Measurements from ENCODE around the gene ELAPOR2.
A peak's percentile ranks its signal among the peaks of the same experiment; 100 is the strongest.

ELAPOR2 gene

DNA sequence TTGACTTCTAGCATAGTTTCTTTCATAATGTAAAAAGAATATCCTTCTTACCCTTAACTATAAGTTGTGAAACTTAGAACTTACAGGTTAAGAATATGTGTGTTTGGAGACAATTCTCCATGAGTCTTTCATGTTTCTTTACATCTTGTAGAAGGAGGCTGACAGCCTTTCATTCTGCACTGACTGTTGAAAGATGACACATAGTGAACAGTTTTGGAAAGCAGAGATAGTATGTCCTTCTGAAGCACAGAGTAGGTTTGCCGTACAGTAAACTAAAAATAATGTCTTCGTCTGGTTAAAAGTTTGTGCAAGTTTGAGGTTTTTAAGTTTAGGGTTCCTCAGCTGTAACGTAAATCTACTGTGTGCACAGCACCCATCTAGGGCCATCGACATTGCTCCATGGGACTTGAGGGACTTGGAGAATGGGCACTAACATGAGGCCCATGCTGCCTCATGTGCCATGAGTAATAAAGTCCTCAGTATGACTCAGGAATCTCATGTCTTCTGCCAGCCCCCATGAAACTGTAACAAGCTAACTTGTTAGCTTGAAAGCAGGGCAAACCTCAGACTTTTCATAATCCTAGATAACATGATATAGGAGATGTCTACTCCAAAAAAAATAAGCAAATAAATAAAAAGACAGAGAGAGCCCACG, 24.5 kb upstream of the ELAPOR2 start:
- H3K9me3 ChIP-seq (ENCODE audit: control insufficient read depth in 1 of 2, low read length in 2 of 2), result no peaks in the 10 kb centered on the region
- no peak overlapping the region for H3K9ac ChIP-seq (ENCODE audit: low read depth in 1 of 2, low read length in 2 of 2)
- H3K36me3 ChIP-seq (ENCODE audit: control insufficient read depth in 1 of 2, insufficient read depth in 2 of 2, low read length in 2 of 2), result no peaks in the 10 kb centered on the region
- no peaks in the 10 kb centered on the region for H3K27me3 ChIP-seq (ENCODE audit: control insufficient read depth in 1 of 2, insufficient read depth in 2 of 2, low read length in 2 of 2)
- H3K4me1 ChIP-seq (ENCODE audit: control insufficient read depth in 1 of 2, insufficient read depth in 2 of 2, low read length in 2 of 2), result no peaks in the 10 kb centered on the region
- H3K27ac ChIP-seq (ENCODE audit: low read depth, low read length), result no peak overlapping the region
- no peak overlapping the region for H3K4me3 ChIP-seq (ENCODE audit: low read depth in 1 of 2, low read length in 2 of 2)

DNA sequence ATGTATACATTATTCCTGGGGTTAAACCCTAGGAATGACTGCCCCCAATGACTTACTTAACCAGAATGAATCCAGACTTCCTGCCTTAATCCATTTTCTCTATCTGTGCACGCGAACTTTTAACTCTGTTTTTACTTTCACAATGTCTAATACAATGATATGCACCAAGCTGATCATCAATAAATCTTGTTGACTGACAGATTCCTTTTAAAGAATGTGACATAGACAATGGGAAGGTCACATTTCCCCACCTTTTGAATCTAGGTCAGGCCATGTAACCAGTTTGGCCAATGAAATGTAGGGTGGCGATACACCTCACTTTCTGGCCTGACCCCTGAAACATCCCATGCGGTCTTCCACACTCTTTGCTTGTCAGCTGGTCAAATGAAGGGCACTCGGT, 23.2 kb upstream of the ELAPOR2 start:
- H3K9ac ChIP-seq (ENCODE audit: low read depth in 1 of 2, low read length in 2 of 2), result no peak overlapping the region
- no peak overlapping the region for H3K27ac ChIP-seq (ENCODE audit: low read depth, low read length)
- no peaks in the 10 kb centered on the region for H3K27me3 ChIP-seq (ENCODE audit: control insufficient read depth in 1 of 2, insufficient read depth in 2 of 2, low read length in 2 of 2)
- no peaks in the 10 kb centered on the region for H3K9me3 ChIP-seq (ENCODE audit: control insufficient read depth in 1 of 2, low read length in 2 of 2)
- H3K36me3 ChIP-seq (ENCODE audit: control insufficient read depth in 1 of 2, insufficient read depth in 2 of 2, low read length in 2 of 2), result no peaks in the 10 kb centered on the region
- H3K4me1 ChIP-seq (ENCODE audit: control insufficient read depth in 1 of 2, insufficient read depth in 2 of 2, low read length in 2 of 2), result no peaks in the 10 kb centered on the region
- H3K4me3 ChIP-seq (ENCODE audit: low read depth in 1 of 2, low read length in 2 of 2), result no peak overlapping the region

DNA sequence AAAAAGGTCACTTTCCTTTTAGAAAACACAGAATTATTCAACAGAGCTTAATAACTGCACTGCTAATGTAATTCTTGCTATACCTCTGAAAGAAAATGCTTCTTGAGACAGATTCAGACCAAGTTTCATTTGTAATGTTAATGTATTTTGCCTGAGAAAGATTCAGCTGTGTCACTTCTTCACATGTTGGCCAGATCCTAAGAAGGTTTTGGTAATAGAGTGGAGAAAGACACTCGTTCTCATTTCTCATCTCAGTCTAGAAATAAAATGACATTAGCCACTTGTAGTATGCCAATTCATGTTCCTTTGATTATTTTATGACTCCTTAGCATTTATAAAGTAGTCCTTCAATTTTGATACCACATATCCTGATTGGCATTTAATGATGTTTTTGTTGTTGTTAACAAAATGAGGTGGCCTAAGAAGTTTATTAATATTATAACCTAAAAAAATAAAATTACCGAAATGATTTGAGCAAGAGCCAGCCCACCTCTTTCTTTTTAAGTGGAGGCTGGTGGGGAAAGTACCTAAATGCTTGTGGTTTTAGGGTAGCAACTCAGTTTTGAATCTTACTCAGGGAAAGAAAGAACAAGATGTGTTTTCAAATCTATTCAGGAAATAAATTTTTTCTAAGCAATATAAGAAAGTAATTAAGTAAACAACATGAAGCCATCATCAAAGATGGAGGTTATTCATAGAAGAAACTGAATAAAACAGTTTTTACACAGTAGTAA, 16.4 kb upstream of the ELAPOR2 start:
- Histone ChIP-seq H3K27ac (ENCODE audit: low read depth, low read length) (no peak overlapping the region), H3K4me1 (ENCODE audit: control insufficient read depth in 1 of 2, insufficient read depth in 2 of 2, low read length in 2 of 2) (no peaks in the 10 kb centered on the region), H3K36me3 (ENCODE audit: control insufficient read depth in 1 of 2, insufficient read depth in 2 of 2, low read length in 2 of 2) (no peaks in the 10 kb centered on the region), H3K9ac (ENCODE audit: low read depth in 1 of 2, low read length in 2 of 2) (no peak overlapping the region), H3K9me3 (ENCODE audit: control insufficient read depth in 1 of 2, low read length in 2 of 2) (no peaks in the 10 kb centered on the region), H3K4me3 (ENCODE audit: low read depth in 1 of 2, low read length in 2 of 2) (no peak overlapping the region), H3K27me3 (ENCODE audit: control insufficient read depth in 1 of 2, insufficient read depth in 2 of 2, low read length in 2 of 2) (no peaks in the 10 kb centered on the region)

DNA sequence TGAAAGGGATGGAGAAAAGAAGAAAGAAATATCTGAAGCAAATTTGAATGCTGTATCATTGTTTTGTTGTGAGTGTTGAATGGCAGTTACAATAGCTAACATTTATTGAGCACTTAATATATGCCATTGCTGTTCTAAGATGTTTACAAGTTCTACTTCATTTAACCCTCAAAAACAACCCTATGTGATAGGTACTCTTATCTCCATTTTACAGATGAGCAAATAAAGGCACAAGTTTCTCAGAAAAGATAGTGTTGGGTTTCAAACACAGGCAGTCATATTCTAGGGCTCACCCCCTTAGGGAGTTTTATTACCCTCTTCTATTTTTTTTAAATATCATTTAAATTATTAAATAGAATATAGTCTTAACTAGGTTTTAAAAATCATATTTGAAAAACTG, 8.3 kb upstream of the ELAPOR2 start:
- Histone ChIP-seq H3K27me3 (ENCODE audit: control insufficient read depth in 1 of 2, insufficient read depth in 2 of 2, low read length in 2 of 2) (no peaks in the 10 kb centered on the region), H3K9me3 (ENCODE audit: control insufficient read depth in 1 of 2, low read length in 2 of 2) (no peaks in the 10 kb centered on the region), H3K4me3 (ENCODE audit: low read depth in 1 of 2, low read length in 2 of 2) (no peak overlapping the region), H3K36me3 (ENCODE audit: control insufficient read depth in 1 of 2, insufficient read depth in 2 of 2, low read length in 2 of 2) (no peaks in the 10 kb centered on the region), H3K27ac (ENCODE audit: low read depth, low read length) (no peak overlapping the region), H3K9ac (ENCODE audit: low read depth in 1 of 2, low read length in 2 of 2) (no peak overlapping the region), H3K4me1 (ENCODE audit: control insufficient read depth in 1 of 2, insufficient read depth in 2 of 2, low read length in 2 of 2) (no peaks in the 10 kb centered on the region)

DNA sequence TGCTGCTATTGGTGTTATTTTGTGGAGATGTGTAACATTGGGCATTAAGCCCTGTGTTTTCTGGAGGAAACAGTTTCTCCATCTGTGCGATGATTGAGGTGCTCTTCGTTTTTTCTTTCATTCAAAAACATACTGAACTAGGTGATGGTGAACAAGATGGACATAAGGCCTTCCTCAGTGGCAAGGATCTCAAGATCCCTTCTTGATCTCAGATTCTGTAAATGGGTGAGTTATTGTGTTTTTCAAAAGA, 759 bp upstream of the ELAPOR2 start:
- Histone ChIP-seq H3K4me1 (ENCODE audit: control insufficient read depth in 1 of 2, insufficient read depth in 2 of 2, low read length in 2 of 2) (peaks cover 5 to 12% of the 10 kb centered on the region in 2 donors), H3K4me3 (ENCODE audit: low read depth in 1 of 2, low read length in 2 of 2) (peak overlapping the region; percentile 50 to 70), H3K27me3 (ENCODE audit: control insufficient read depth in 1 of 2, insufficient read depth in 2 of 2, low read length in 2 of 2) (peaks cover 0 to 25% of the 10 kb centered on the region in 2 donors), H3K36me3 (ENCODE audit: control insufficient read depth in 1 of 2, insufficient read depth in 2 of 2, low read length in 2 of 2) (no peaks in the 10 kb centered on the region), H3K27ac (ENCODE audit: low read depth, low read length) (no peak overlapping the region), H3K9ac (ENCODE audit: low read depth in 1 of 2, low read length in 2 of 2) (no peak overlapping the region), H3K9me3 (ENCODE audit: control insufficient read depth in 1 of 2, low read length in 2 of 2) (no peaks in the 10 kb centered on the region)

DNA sequence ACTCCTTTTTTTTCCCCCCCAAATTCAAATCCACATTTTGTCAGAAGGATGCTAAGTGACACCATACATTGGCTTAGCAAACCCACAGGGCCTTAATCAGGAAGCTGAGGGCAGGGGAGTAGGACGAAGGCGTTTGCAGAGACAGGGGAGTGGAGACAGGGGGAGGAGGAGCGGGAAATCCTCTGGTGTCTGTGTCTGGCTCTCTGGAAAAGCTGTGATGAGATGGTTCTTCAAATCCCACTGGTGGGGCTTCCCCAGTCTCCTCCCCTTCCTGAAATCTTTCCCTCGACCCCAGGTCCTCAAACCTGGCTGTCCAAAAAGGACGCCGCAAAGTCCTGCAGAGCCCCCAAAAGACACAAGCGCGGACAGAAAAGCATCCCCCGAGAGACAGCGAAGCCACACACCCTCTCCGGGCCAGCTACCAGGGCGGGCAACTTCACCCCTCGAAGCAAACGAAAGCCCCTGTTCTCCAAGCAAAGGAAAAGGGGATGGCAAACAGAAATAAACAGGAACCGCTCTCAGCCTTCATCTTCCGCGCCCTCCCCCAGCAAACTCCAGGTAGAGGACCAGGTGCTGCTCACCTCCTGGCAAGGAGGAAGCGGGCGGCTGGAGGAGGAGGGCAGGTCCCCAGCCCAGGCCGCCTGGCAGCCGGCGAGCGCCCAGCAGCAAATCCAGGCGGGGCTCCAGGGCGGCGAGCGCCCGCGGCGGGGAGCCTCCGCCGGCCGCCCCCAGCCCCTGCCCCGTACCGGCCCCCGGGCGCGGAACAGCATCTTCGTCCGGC, 520 bp downstream of the ELAPOR2 start:
- Histone ChIP-seq H3K4me3 (ENCODE audit: low read depth in 1 of 2, low read length in 2 of 2) (peak overlapping the region; percentile 58 to 68), H3K9ac (ENCODE audit: low read depth in 1 of 2, low read length in 2 of 2) (peak overlapping the region in 1 of 2 donors; percentile 18), H3K4me1 (ENCODE audit: control insufficient read depth in 1 of 2, insufficient read depth in 2 of 2, low read length in 2 of 2) (peaks cover 5 to 12% of the 10 kb centered on the region in 2 donors), H3K36me3 (ENCODE audit: control insufficient read depth in 1 of 2, insufficient read depth in 2 of 2, low read length in 2 of 2) (no peaks in the 10 kb centered on the region), H3K27me3 (ENCODE audit: control insufficient read depth in 1 of 2, insufficient read depth in 2 of 2, low read length in 2 of 2) (peaks cover 0 to 25% of the 10 kb centered on the region in 2 donors), H3K9me3 (ENCODE audit: control insufficient read depth in 1 of 2, low read length in 2 of 2) (no peaks in the 10 kb centered on the region), H3K27ac (ENCODE audit: low read depth, low read length) (no peak overlapping the region)

DNA sequence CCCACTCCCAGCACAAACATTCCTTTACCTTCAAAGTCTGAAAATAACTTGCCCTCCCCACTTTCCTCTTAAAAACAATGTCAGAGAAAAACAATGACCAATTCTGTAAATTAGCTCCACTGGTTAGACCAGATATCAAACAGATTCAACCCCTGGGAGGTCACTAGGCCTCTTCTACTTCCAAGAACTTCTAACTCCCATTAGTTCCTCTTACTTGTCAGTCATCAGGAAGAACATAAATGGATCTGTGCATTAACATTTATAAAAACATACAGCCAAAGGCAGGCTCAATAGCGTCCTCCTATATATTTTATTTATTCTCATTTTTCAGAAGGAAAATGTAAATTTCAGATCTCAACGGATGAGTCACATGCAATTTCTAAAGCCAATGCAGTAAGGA, 2.2 kb downstream of the ELAPOR2 start:
- H3K9me3 ChIP-seq (ENCODE audit: control insufficient read depth in 1 of 2, low read length in 2 of 2), result no peaks in the 10 kb centered on the region
- no peak overlapping the region for H3K9ac ChIP-seq (ENCODE audit: low read depth in 1 of 2, low read length in 2 of 2)
- no peaks in the 10 kb centered on the region for H3K36me3 ChIP-seq (ENCODE audit: control insufficient read depth in 1 of 2, insufficient read depth in 2 of 2, low read length in 2 of 2)
- no peak overlapping the region for H3K4me3 ChIP-seq (ENCODE audit: low read depth in 1 of 2, low read length in 2 of 2)
- H3K27ac ChIP-seq (ENCODE audit: low read depth, low read length), result no peak overlapping the region
- H3K4me1 ChIP-seq (ENCODE audit: control insufficient read depth in 1 of 2, insufficient read depth in 2 of 2, low read length in 2 of 2), result peaks cover 5 to 12% of the 10 kb centered on the region in 2 donors
- peaks cover 0 to 25% of the 10 kb centered on the region in 2 donors for H3K27me3 ChIP-seq (ENCODE audit: control insufficient read depth in 1 of 2, insufficient read depth in 2 of 2, low read length in 2 of 2)

DNA sequence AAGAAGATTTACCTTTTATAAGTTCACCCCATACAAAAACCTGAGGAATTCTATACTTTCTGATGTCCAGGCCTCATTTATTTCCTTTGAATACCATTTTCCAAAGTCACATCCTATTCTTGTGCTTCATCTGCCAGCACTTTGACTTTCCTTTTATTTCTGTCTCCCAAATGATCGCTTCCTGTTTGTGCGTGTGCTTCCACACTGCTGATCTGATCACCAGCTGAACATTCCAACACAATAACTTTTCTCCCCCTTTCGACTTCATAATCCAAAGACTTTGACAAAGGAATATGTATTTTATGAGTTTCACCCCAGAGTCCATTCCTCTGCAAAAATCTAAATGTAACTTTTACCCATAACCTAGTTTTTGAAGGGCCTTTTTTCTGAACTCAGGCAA, 3.1 kb downstream of the ELAPOR2 start:
- no peak overlapping the region for H3K9ac ChIP-seq (ENCODE audit: low read depth in 1 of 2, low read length in 2 of 2)
- H3K9me3 ChIP-seq (ENCODE audit: control insufficient read depth in 1 of 2, low read length in 2 of 2), result no peaks in the 10 kb centered on the region
- H3K4me1 ChIP-seq (ENCODE audit: control insufficient read depth in 1 of 2, insufficient read depth in 2 of 2, low read length in 2 of 2), result peaks cover 5 to 12% of the 10 kb centered on the region in 2 donors
- H3K27ac ChIP-seq (ENCODE audit: low read depth, low read length), result no peak overlapping the region
- no peaks in the 10 kb centered on the region for H3K36me3 ChIP-seq (ENCODE audit: control insufficient read depth in 1 of 2, insufficient read depth in 2 of 2, low read length in 2 of 2)
- peaks cover 0 to 25% of the 10 kb centered on the region in 2 donors for H3K27me3 ChIP-seq (ENCODE audit: control insufficient read depth in 1 of 2, insufficient read depth in 2 of 2, low read length in 2 of 2)
- no peak overlapping the region for H3K4me3 ChIP-seq (ENCODE audit: low read depth in 1 of 2, low read length in 2 of 2)

DNA sequence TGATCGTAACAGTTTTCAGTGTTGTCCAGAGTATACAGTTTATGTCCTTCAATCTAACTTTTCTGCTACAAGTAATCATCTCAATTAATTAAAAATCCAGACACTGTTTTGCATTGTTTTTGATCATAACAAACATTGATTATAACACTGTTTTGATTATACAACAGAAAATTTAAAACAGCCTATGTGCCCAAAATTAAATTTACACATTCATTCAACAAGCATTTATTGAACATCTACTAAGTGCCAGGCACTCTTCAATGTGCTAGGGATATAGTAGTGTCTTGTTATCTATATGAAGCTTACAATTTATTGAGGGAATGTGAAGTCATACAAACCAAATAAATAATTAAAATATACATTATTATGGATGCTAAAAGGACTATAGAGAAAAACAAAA, 10.6 kb downstream of the ELAPOR2 start:
- Histone ChIP-seq H3K4me1 (ENCODE audit: control insufficient read depth in 1 of 2, insufficient read depth in 2 of 2, low read length in 2 of 2) (no peaks in the 10 kb centered on the region), H3K9ac (ENCODE audit: low read depth in 1 of 2, low read length in 2 of 2) (no peak overlapping the region), H3K27me3 (ENCODE audit: control insufficient read depth in 1 of 2, insufficient read depth in 2 of 2, low read length in 2 of 2) (no peaks in the 10 kb centered on the region), H3K27ac (ENCODE audit: low read depth, low read length) (no peak overlapping the region), H3K36me3 (ENCODE audit: control insufficient read depth in 1 of 2, insufficient read depth in 2 of 2, low read length in 2 of 2) (no peaks in the 10 kb centered on the region), H3K9me3 (ENCODE audit: control insufficient read depth in 1 of 2, low read length in 2 of 2) (no peaks in the 10 kb centered on the region), H3K4me3 (ENCODE audit: low read depth in 1 of 2, low read length in 2 of 2) (no peak overlapping the region)

DNA sequence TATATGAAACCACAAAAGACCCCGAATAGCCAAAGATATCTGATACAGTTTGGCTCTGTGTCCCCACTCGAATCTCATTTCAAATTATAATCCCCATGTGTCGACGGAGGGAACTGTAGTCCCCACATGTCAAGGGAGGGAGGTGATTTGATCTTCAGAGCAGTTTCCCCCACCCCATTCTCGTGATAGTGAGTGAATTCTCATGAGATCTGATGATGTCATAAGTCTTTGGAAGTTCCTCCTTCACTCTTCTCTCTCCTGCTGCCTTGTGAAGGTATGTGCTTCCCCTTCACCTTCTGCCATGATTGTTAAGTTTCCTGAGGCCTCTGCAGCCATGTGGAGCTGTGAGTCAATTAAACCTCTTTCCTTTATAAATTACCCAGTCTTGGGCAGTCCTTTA, 13.0 kb downstream of the ELAPOR2 start:
- H3K9me3 ChIP-seq (ENCODE audit: control insufficient read depth in 1 of 2, low read length in 2 of 2), result no peaks in the 10 kb centered on the region
- H3K4me1 ChIP-seq (ENCODE audit: control insufficient read depth in 1 of 2, insufficient read depth in 2 of 2, low read length in 2 of 2), result no peaks in the 10 kb centered on the region
- H3K9ac ChIP-seq (ENCODE audit: low read depth in 1 of 2, low read length in 2 of 2), result no peak overlapping the region

More for the DNA sequence above, 13.0 kb downstream of the ELAPOR2 start:
- no peak overlapping the region for H3K4me3 ChIP-seq (ENCODE audit: low read depth in 1 of 2, low read length in 2 of 2)
- H3K27me3 ChIP-seq (ENCODE audit: control insufficient read depth in 1 of 2, insufficient read depth in 2 of 2, low read length in 2 of 2), result no peaks in the 10 kb centered on the region
- H3K36me3 ChIP-seq (ENCODE audit: control insufficient read depth in 1 of 2, insufficient read depth in 2 of 2, low read length in 2 of 2), result no peaks in the 10 kb centered on the region
- H3K27ac ChIP-seq (ENCODE audit: low read depth, low read length), result no peak overlapping the region

Data from duodenal mucosa (tissue), 2 donors.